ENCODE results near the gene C2orf81. TPM values are rescaled to one million over a fixed set of nuclear protein-coding genes. Genes with fewer than 3 reads are reported as not detected.

C2orf81 gene
- total RNA-seq, 1 donor from 2014 or later, result 2.1 TPM

DNA sequence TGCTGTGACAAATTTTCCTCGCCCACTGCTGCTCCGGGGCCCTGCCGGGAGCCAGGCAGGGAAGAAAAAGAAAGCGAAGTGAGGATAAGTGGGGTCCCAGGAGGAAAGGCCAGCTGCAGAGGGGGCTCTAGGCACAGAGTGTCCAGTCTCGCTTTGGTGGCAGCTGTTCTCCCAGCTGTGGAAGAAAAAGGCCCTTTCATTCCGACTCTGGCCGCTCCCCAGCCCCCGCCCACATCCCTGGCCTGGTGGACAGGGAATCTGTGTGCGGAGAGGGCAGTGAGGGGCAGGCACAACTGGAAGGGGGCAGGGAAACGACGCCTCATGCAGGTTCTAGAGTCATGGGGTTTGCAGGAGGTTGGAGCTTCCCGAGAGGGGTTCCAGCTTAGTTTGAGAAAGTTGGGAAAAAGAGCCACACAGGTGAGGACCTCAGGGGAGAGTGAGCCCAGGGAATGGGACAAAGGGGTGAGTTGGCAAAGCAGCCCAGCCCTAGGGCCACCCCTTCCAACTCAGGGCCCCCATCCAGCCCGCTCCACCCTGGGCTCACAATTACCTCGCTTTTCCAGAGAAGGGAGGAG is 18.5 kb upstream of the C2orf81 start:
- H2AFZ ChIP-seq (ENCODE audit: low read depth, low read length), result peak overlapping the region; percentile 80

DNA sequence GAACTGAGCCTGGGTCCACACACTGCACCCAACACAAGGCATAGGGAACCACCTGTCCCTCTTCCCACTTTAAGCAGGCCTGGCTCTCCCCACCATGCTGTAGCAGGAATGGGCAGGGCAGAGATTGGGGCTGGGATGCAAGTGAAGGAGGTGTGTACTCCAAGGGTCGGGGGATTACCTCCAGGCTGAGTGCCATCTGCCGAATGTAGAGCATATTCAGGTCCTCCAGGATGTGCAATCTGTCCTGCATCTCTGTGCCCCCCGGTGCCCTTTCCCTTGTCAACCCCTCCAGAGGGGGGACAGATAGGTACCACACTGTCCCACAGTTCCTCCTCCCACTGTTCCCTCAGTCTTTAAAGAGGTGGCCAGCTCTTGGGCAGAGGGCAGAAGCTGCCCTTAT is 18.0 kb upstream of the C2orf81 start:
- Mint-ChIP-seq H3K9me3 (ENCODE audit: unreplicated experiment) (no peaks in the 10 kb centered on the region), H3K4me3 (ENCODE audit: unreplicated experiment) (peak overlapping the region; percentile 90), H3K27me3 (ENCODE audit: low read depth, unreplicated experiment) (peaks cover 1% of the 10 kb centered on the region), H3K36me3 (ENCODE audit: low read depth, unreplicated experiment) (peaks cover 6% of the 10 kb centered on the region), H3K4me1 (ENCODE audit: low read depth, unreplicated experiment) (peaks cover 25% of the 10 kb centered on the region), H3K27ac (ENCODE audit: unreplicated experiment) (peak overlapping the region; percentile 88)
- H3K4me3 ChIP-seq (ENCODE audit: insufficient read depth, low read depth, low read length), result peak overlapping the region; percentile 75
- DNase-seq (ENCODE audit: low read depth), result no peak
- no peak for FAIRE-seq
- H3K79me2 ChIP-seq (ENCODE audit: insufficient read depth, low read length), result peaks cover 30% of the 10 kb centered on the region
- peak overlapping the region; percentile 96 for H3K4me2 ChIP-seq (ENCODE audit: low read length)
- H3K9ac ChIP-seq (ENCODE audit: low read length), result peak overlapping the region; percentile 81
- peaks cover 46% of the 10 kb centered on the region for H3K4me1 ChIP-seq (ENCODE audit: insufficient read depth, low read length)
- peaks cover 38% of the 10 kb centered on the region for H4K20me1 ChIP-seq (ENCODE audit: insufficient read depth, low read length)
- H3K36me3 ChIP-seq (ENCODE audit: insufficient read depth, low read length), result no peaks in the 10 kb centered on the region
- H3K9me3 ChIP-seq (ENCODE audit: insufficient read depth, low read depth, low read length), result no peaks in the 10 kb centered on the region
- H3K27me3 ChIP-seq (ENCODE audit: insufficient read depth, low read length), result peaks cover 10% of the 10 kb centered on the region
- TF ChIP-seq, protein P1, sequence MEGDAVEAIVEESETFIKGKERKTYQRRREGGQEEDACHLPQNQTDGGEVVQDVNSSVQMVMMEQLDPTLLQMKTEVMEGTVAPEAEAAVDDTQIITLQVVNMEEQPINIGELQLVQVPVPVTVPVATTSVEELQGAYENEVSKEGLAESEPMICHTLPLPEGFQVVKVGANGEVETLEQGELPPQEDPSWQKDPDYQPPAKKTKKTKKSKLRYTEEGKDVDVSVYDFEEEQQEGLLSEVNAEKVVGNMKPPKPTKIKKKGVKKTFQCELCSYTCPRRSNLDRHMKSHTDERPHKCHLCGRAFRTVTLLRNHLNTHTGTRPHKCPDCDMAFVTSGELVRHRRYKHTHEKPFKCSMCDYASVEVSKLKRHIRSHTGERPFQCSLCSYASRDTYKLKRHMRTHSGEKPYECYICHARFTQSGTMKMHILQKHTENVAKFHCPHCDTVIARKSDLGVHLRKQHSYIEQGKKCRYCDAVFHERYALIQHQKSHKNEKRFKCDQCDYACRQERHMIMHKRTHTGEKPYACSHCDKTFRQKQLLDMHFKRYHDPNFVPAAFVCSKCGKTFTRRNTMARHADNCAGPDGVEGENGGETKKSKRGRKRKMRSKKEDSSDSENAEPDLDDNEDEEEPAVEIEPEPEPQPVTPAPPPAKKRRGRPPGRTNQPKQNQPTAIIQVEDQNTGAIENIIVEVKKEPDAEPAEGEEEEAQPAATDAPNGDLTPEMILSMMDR (IDR thresholded peaks at IDR 0.05; ENCODE audit: insufficient read depth, low read depth, low read length), result no peak
- no peak for TF ChIP-seq EZH2 (IDR thresholded peaks at IDR 0.05; ENCODE audit: insufficient read depth, low read length)
- no peak overlapping the region for H3K27ac ChIP-seq (ENCODE audit: low read depth, low read length)
- peak overlapping the region; percentile 80 for H2AFZ ChIP-seq (ENCODE audit: low read depth, low read length)

More for the DNA sequence above, 18.5 kb upstream of the C2orf81 start:
- Histone ChIP-seq H3K9me3 (ENCODE audit: insufficient read depth, low read depth, low read length) (no peaks in the 10 kb centered on the region), H3K4me3 (ENCODE audit: insufficient read depth, low read depth, low read length) (peak overlapping the region; percentile 75), H3K27me3 (ENCODE audit: insufficient read depth, low read length) (peaks cover 10% of the 10 kb centered on the region), H3K36me3 (ENCODE audit: insufficient read depth, low read length) (no peaks in the 10 kb centered on the region), H3K27ac (ENCODE audit: low read depth, low read length) (peak overlapping the region; percentile 27), H3K4me1 (ENCODE audit: insufficient read depth, low read length) (peaks cover 50% of the 10 kb centered on the region), H3K79me2 (ENCODE audit: insufficient read depth, low read length) (peaks cover 30% of the 10 kb centered on the region), H3K4me2 (ENCODE audit: low read length) (peak overlapping the region; percentile 96), H4K20me1 (ENCODE audit: insufficient read depth, low read length) (peaks cover 36% of the 10 kb centered on the region), H3K9ac (ENCODE audit: low read length) (peak overlapping the region; percentile 81)
- peaks cover 30% of the 10 kb centered on the region for H3K4me1 Mint-ChIP-seq (ENCODE audit: low read depth, unreplicated experiment)
- no peaks in the 10 kb centered on the region for H3K9me3 Mint-ChIP-seq (ENCODE audit: unreplicated experiment)
- FAIRE-seq, result no peak
- no peak for DNase-seq (ENCODE audit: low read depth)
- H3K27ac Mint-ChIP-seq (ENCODE audit: unreplicated experiment), result peak overlapping the region; percentile 88
- peaks cover 6% of the 10 kb centered on the region for H3K36me3 Mint-ChIP-seq (ENCODE audit: low read depth, unreplicated experiment)
- H3K4me3 Mint-ChIP-seq (ENCODE audit: unreplicated experiment), result peak overlapping the region; percentile 90
- H3K27me3 Mint-ChIP-seq (ENCODE audit: low read depth, unreplicated experiment), result peaks cover 1% of the 10 kb centered on the region
- no peak for TF ChIP-seq EZH2 (IDR thresholded peaks at IDR 0.05; ENCODE audit: insufficient read depth, low read length)
- TF ChIP-seq, protein P1 (IDR thresholded peaks at IDR 0.05; ENCODE audit: insufficient read depth, low read depth, low read length), result no peak

DNA sequence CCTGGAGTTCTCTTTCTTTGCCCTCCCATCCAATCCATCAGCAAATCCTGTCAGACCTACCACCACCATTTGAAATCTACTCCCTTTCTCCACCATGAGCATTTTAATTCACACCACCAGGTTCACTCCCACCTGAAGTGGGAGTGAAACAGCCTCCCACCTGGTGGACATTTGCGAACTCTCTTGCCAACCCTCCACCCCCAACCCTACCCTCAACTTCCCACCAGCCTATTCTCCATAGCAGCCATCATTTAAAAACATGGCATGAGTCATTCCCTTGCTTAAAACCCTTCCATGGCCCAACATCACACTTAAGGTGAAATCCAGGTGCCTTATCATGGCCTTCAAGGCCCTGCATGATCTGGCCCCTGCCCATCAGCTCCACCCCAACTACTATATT is 16.8 kb upstream of the C2orf81 start:
- Mint-ChIP-seq H3K9me3 (ENCODE audit: unreplicated experiment) (no peaks in the 10 kb centered on the region), H3K36me3 (ENCODE audit: low read depth, unreplicated experiment) (peaks cover 6% of the 10 kb centered on the region), H3K27ac (ENCODE audit: unreplicated experiment) (peak overlapping the region; percentile 41), H3K27me3 (ENCODE audit: low read depth, unreplicated experiment) (peaks cover 1% of the 10 kb centered on the region), H3K4me3 (ENCODE audit: unreplicated experiment) (peak overlapping the region; percentile 90), H3K4me1 (ENCODE audit: low read depth, unreplicated experiment) (peaks cover 24% of the 10 kb centered on the region)
- Histone ChIP-seq H3K27ac (ENCODE audit: low read depth, low read length) (no peak overlapping the region), H3K4me1 (ENCODE audit: insufficient read depth, low read length) (peaks cover 39% of the 10 kb centered on the region), H2AFZ (ENCODE audit: low read depth, low read length) (no peak overlapping the region), H4K20me1 (ENCODE audit: insufficient read depth, low read length) (peaks cover 38% of the 10 kb centered on the region), H3K79me2 (ENCODE audit: insufficient read depth, low read length) (peaks cover 30% of the 10 kb centered on the region), H3K4me3 (ENCODE audit: insufficient read depth, low read depth, low read length) (no peak overlapping the region), H3K9me3 (ENCODE audit: insufficient read depth, low read depth, low read length) (no peaks in the 10 kb centered on the region), H3K36me3 (ENCODE audit: insufficient read depth, low read length) (no peaks in the 10 kb centered on the region), H3K9ac (ENCODE audit: low read length) (no peak overlapping the region), H3K4me2 (ENCODE audit: low read length) (peak overlapping the region; percentile 29), H3K27me3 (ENCODE audit: insufficient read depth, low read length) (peaks cover 10% of the 10 kb centered on the region)
- TF ChIP-seq, protein P1 (IDR thresholded peaks at IDR 0.05; ENCODE audit: insufficient read depth, low read depth, low read length), result no peak
- TF ChIP-seq EZH2 (IDR thresholded peaks at IDR 0.05; ENCODE audit: insufficient read depth, low read length), result no peak
- DNase-seq (ENCODE audit: low read depth) (no peak), FAIRE-seq (no peak)
